SHP77 treated with DMSO at 0.1 percent for 48 hours (cell line): Measurements from ENCODE around the gene NTRK2.

Source experiments
- DNase-seq: peaks from one replicate; lab custom pipeline; 2025; lab: John Stamatoyannopoulos, UW

NTRK2 gene

DNA sequence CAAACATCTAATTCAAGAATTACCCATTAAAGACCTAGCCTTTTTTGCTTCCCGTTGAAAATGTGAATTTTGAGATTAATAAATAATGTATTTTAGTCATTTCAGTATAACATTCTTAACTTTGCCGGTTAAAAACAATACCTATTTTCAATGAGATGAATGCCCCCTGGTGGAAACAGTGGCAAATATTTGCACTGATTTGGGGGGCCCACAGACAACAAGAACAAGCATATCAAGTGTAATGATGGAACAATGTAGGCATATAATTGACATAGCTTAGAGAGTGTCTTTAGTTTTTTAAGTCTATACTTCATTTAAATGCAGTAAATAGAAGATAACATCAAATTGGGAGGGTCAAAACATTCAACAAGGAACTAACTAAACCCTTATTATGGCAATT lies 111.9 kb downstream of the NTRK2 start:
- no peak for DNase-seq

DNA sequence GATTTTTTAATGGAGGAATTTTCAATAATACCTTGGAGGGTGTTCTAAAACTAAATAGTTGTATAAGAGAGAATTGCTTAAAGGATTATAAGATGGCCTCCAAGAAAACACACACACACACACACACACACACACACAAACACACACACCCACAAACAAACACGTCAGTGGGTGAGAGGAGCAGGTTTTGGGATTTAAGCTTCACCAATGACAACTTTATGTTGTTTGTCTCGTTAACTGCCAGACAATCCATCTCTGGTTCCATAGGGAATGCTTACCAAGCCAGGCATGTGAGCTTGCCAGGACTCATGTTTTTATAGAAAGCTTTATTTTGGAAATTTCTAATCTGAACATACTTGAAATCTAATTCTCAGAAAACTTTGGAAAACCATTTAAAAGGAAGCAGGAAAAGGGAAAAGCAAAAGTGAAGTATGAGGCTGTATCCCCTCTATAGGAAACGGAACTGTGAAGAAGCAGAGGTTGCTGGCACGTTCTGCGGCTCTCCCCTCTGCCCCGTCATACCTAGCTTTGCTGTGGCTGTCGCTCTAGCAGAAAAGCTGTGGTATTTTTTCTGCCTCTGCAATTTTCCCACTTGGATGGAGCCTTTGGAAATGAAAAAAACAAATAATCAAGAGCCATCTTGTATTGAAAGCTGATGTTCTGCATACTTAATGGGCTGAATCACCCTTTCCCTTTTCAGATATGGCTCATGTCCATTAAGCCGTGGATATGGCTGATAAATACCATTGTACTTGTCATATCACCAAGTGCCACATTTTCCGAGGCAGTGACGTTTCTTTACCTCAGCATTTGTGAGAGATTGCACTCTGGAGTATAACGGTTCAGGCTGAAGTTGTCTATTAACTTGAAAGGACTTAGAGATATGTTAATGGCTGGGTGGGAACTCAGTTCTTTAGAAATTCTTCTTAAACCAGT lies 112.7 kb downstream of the NTRK2 start:
- DNase-seq = no peak

DNA sequence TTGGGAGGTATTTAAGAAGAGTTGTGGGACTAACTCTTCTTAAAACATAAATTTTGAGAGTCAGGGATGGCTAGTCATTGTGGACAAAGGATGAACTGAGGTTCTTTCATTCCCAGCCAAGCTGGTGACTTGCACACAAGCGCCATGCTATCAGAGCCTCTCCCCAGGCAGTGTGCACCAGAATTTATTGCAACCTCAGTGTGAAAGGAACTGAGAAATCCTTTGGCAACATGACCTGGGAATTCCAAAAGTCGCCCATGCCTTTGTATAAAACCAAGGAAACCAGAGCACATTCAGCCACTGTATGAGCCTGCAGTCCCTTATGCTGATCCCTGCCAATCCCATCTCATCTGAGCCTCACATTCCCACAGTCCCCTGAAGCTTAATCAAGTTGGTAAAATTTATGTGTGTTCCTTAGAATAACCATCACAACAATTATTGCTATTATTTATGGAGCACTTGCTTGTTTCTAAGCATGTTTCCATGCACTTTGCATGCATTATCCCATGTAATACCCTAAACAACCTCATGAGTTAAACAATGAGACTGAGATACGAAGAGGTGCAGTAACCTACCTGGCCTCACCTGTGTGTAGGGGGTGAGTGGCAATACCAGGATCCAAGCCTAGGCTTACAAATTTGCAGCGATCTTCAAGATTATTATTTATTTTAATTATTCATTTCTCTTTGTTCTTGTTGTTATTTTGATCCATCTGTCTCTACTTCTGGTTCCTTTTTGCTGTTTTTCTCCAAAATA lies 116.4 kb downstream of the NTRK2 start:
- no peak for DNase-seq

DNA sequence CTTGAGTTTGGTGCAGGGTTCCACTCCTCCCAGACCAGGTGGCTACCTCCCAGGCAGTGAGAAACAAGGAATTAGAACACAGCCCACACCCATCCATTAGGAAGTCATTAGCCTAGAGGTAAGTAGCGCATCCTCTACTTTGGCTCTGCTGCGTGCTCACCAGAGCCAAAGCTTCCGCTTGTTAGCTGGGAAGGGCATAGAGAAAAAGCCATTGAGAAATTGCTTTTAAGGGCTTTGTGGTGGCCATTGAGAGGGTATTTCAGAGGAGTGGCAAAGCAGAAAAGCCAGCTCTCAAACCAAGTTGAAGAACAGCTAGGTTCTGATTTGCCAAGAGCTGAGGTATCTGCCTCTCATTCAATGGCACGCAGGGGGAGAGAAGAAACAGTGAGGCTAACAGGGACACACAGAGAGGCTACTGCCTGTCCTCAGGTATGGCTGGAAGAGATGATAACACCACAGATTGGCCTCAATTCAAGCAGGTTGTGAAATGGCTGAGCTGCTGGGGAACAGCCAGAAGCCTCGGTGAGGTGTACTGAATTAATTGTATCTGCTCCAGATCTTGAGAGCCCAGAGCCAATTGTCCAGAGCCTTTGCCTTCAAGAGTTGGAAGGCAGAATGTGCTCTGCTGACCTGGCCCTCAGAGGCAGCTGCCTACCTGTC lies 119.4 kb downstream of the NTRK2 start:
- no peak for DNase-seq

DNA sequence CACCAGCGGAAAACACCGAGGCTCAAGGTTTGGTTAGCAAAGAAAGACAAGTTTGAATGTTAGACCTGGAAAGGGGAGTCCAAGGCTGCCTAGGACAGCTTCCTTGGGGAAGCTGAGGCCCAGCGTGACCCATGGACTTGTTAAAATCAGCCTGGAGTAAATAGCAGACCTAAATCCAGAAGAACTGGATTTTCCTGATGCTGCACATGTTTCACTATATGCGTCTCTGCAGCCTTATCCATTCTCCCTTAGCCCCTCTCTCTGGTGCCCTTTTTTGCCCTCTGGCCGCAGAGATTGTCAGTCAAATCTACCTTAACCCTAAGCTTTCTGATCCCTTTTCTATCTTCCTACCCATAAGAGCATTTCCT lies 119.9 kb downstream of the NTRK2 start:
- no peak for DNase-seq

DNA sequence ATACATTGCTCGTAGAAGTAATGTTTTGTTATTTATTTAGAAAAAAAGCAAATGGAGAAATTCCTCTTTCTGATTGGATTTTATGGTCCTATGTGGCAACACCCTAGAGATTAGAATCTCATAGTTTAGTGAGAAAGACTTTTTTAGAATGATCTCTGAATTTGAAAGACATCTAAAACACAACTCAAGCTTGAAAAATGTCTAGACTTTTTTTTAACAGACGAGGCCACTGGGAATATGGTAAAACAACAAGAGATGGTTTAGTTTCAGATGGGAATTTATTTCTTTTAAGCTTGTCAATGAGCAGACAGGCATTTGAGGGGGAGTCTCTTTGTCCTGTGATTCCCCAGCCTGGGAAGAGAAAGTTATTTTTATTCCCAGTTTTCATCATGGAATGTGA lies 122.1 kb downstream of the NTRK2 start:
- no peak for DNase-seq

DNA sequence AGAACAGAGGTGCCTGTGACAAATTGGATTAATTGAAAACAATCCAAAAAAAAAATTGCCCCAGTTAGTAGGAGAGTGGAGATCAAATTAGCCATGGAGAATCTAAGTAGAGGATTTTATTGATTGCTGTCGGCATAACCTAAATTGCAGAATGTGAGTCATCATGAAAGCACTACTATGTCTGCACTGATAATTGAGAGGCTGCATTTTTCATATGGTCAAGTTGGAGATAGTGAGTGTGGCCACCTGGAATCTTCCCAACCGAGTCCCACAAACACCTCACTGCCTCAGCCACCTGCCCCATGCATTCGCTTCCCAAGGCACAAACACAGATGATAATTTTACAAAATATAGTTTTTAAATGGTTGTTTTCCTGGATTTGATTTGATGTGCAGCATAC lies 123.7 kb downstream of the NTRK2 start:
- no peak for DNase-seq

DNA sequence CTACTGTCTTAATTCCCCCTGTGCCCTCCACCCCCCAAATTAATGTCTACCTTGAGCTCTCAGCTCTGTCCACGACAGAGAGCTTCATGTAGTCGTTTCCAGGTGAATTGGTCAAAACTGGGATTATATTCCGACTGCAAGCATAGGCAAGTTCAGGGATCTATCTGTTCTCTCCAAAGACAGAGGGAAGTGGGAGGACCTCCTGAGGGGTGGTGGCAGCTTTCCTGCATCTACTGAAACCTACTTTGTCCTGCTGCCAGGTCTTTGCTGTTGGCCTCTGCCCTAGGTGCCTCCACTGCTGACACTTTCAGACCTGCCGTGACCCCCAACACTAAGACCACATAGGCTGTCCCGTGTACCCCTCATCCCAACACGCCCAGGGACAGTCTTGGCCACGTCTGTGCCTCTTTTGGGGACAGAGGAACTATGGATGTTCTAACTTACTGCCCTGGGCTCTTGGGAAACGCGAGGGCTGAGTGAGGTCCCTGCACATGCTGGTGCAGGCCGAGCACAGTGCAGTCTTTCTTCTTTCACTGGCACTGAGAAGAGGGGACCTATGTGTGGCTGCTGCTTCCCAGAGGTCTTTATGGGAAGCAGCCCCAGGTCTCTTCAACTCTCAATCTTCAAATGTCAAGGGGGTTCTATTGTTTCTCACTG lies 125.6 kb downstream of the NTRK2 start:
- DNase-seq = no peak

DNA sequence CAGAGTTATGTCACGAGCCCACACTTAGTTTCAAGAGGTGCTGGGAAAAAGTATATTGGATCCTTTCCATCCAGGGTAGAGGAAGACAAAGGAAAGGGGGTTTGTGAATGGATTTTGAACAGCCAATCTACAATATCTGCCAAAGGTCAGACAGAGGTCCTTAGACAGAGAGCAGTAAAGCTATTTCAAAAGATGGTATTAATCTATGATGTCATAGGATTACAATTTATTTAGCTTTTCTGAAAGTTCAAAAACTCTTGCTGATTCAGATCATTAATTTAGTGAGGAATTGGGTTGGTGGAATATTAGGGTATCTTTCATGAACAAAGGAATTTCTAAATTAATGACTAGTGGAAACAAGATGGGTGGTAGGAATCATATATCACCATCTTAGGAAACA lies 126.9 kb downstream of the NTRK2 start:
- DNase-seq = no peak

DNA sequence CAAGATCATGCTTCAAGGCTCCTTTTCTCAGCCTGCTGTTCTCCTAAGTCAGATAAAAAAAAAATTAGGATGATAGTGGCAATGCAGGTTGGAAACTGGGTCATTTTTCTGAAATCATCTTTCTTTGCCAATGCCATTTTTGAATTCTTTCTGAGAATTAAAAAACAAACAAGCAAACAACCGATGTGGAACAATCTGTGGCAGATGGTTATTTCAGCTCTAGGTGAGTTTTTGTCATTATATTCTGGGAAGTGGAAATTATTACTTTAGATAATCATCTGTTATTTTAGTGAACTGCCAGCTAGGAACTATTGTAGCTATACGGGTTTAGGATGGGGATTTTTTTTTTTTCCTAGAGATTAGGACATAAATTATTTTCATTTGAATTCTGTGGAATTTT lies 129.7 kb downstream of the NTRK2 start:
- no peak for DNase-seq

DNA sequence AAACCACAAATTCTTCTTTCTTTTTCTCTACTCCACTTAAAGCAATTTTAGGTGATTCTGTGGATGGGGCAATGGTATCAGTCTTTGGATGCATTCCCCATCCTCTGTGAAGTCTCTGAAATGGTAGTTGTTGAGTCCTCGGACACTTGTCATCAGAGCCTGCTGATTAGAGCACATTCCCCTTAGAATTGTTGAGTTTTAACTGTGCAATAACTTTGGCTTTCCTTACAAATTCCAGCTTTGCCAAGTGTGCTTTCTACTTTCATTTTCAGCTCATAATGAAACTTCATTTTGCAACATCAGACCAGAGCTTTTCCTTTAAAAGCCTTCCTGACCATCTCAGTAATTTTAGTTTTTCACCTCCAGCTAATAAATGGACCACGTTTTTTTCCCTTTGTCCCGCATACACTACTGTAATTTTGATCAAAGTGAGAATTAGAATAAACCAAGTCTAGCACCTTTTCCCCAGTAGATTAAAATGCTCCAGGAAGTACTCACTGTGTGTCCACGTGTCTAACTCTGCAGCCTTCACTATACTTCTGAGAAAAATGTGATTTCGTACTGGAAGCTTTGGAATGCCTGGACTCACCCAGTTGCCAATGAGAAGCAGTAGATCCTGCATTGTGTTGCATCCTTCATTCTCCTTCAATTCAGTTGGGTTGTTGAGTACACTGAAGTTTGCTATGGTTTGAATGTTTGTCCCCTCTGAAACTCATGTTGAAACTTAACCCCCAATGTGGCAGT lies 135.6 kb downstream of the NTRK2 start:
- no peak for DNase-seq

DNA sequence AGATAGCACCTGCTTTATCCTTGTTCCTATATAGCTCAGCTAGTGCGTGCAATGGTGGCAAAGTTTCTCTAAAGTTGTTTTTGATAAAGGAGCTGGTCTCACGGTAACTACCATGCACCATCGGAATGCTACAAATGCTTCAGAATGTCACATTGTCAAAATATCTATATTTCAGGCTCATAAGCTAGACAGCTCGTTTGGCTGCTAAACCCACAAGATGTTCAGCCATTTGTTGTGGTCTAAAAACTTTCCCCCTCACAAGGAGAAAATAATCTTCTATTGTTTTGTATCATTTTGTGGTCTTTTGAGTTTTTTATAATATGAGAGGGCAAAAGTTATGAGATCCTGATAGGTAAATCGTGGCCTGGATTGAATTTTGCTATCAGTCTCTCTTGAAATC lies 137.9 kb downstream of the NTRK2 start:
- DNase-seq = no peak

DNA sequence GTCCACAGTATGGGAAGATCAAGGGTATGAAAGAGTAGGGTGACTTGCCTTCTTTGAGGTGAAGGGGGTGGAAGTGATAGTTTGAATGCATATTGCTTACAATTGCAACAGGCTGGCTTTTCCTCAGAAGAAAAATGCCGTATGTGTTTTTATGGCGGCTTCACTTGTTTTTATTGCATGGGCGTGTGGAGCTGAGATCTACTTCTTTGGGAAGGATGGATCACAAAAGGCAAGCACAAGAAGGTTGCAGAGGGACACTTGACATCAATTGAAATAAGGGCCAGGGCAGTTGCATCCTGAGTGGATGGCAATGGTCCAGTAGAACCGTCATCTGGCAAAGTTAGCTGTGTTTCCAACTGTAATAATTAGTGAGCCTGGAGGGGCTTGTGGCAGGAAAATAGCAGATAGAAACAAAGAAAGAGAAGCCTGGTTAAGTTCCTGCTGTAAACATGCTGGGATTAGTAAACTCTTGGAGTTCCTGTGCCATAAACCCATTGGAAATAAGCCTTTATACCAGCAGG lies 138.4 kb downstream of the NTRK2 start:
- DNase-seq = no peak

DNA sequence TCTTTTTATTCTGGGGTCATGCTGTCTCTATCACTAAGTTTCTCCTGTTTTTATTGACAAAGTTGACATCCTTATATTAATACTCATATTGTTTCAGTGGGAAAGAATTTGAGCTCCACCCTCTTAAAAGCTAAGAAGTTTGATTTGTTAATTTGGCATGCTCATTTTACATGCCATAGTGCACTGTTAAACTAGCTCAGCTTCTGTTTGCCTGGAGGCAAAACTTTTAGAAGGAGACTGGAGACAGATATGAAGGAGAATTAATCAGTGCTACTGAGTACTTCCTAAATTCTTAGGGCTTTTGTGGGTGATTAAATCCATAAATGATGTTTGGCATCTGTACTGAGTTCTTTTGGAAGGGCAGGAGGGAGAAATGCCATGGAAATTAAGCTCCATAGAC lies 138.9 kb downstream of the NTRK2 start:
- DNase-seq = no peak

DNA sequence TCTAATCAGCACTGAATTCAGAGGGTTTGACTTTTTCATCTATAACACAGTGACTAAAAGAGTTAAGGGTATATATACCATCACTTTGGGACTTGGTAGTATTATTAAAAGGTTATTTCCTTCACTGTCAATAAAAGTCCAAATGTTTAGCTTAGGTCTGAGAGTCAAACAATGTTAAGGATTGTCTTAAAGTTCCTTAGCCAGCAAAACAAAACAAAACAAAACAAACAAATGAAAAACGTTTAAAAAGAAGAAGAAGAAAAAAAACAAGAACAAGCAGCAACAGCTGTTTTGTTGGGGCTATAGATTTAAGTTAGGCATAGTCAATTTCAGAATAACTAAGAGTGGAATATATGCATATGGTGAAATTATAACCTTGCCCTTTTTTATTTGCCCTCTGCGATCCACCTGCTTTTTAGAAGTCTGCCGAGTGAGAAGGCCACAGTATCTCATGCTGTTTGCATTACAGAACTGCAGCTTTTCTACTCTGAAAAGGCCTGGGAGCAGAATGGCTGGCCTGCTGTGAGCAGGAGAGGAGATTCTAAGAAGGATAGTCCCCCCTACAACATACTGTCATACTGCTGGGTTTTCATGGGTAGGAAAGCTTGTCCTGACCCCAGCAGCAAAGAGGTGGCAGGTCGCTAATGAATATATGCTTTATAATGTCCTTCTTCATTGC lies 141.7 kb downstream of the NTRK2 start:
- no peak for DNase-seq

DNA sequence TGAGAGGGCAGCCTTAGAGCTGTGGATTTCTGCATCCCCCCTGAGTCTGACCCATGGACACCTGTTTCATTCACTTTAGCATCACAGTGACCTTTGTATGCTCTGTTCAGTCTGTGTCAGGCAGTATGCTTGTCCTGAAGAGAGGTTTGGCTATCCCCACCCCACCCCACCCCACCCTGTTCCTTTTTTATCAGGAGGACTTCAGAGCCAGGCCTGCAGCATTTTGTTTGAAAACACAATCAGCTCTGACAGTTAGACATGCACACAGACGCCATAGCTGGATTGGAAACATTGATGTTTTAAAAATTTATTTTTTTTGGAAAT lies 142.2 kb downstream of the NTRK2 start:
- no peak for DNase-seq

DNA sequence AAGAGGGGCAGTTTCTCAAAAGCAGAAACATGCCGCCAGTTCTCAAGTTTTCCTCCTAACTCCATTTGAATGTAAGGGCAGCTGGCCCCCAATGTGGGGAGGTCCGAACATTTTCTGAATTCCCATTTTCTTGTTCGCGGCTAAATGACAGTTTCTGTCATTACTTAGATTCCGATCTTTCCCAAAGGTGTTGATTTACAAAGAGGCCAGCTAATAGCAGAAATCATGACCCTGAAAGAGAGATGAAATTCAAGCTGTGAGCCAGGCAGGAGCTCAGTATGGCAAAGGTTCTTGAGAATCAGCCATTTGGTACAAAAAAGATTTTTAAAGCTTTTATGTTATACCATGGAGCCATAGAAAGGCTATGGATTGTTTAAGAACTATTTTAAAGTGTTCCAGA lies 142.8 kb downstream of the NTRK2 start:
- DNase-seq = no peak

DNA sequence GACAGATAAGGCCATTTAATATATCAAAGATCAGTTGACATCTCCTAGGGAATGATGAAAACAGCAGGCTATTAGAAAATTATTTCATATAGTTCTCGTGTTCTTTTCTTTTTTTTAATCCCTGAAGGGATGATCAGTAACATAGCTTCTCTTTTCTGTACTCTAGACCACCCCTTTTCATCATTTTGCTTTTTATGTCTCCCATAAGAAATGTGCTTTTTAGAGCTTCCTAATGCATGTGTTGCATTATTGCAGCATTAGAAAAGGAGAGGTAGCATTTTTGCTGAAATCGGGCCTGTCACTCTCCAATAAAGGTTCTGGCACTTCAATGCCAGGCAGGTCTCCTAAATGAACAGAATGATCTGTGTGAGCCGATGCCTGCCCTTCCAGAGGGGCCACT lies 143.3 kb downstream of the NTRK2 start:
- no peak for DNase-seq

DNA sequence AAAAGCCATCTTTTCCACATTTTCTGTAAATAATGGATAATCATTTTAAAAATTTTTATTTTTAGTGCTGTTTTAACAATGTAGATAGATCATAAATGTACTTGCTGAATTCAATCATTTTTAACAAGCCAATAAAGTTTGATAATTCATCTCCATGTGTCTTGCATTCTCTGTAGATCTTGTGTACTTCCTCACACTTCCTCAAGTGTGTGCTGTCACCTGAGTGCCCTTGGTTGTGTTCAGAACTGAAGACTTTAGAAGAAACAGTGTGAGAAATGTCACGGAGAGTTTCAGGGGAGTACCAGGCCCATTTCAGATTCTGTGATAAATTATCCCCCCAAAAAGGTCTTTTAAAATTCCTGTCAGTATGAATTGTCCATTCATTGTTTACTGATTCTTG lies 146.0 kb downstream of the NTRK2 start:
- DNase-seq = no peak

DNA sequence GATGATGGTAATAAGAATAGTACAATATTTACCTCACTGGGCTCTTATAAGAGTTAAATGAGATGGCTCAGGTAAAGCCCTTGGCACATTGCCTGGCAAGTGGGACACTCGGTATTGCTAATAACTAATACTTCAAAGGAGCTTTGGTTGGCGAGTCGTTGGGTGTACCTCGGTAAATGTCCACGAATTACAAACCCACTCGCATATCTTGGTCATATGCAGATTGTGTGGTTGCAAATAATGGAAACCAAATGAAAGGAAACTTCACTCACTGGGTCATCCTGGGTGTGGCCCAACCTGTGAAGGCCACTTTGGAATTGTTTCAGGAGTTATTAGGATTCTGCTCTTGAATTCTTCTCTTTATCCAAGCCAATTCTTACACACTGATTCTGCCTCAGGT lies 147.5 kb downstream of the NTRK2 start:
- DNase-seq = no peak

DNA sequence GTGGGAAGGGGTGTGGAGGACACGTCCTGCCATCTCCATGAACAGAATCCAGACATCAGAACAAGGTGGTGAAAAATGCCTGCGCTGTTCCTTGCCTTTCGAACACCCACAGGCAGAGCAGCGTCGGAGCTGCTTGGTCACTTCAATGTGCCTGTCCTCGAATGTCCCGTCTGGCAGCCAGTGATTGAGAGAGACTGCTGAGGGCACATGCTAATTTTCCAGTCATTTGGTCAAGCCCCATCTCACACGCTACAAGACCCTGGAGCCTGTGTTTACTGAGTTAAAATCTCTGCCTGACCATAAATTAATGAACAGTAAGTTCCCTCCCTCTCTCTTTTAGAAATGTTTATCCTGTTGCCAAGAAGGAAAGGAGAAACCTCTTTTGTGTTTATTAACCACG lies 149.3 kb downstream of the NTRK2 start:
- no peak for DNase-seq
